HG03469 (cell line): ENCODE measurements around the gene GTF3C5.
"Not testable (repeated sequence)": the region's sequence is repeated elsewhere in the genome, so short reads cannot be mapped to it uniquely, and the experiment has no call there.

Experiments
- ATAC-seq: cut with Tn5 transposase; IDR thresholded peaks from one replicate; pipeline ENCODE4 v1.9.1; 2021; ENCODE audit warnings: mild to moderate bottlenecking, moderate library complexity, moderate number of reproducible peaks; ENCODE audit not compliant: unreplicated experiment

GTF3C5 gene

GRCh38 chr9:133054194-133054890 is 23.5 kb downstream of the GTF3C5 start:
- ATAC-seq = no peak

- ATAC-seq = no peak
Measured at GRCh38 chr9:133054966-133055365, 24.2 kb downstream of the GTF3C5 start.

GRCh38 chr9:133055788-133056420 is 25.1 kb downstream of the GTF3C5 start:
- ATAC-seq = no peak

- ATAC-seq = no peak
Measured at GRCh38 chr9:133056533-133056932, 25.7 kb downstream of the GTF3C5 start.

- ATAC-seq = no peak
Measured at GRCh38 chr9:133057006-133057405, 26.2 kb downstream of the GTF3C5 start.

- no peak for ATAC-seq
Measured at GRCh38 chr9:133057553-133057952, 26.8 kb downstream of the GTF3C5 start.

- ATAC-seq = no peak
Measured at GRCh38 chr9:133058071-133058470, 27.3 kb downstream of the GTF3C5 start.

- ATAC-seq = no peak
Measured at GRCh38 chr9:133058550-133059320, 27.9 kb downstream of the GTF3C5 start.

- no peak for ATAC-seq
Measured at GRCh38 chr9:133059623-133060022, 28.8 kb downstream of the GTF3C5 start.

GRCh38 chr9:133060417-133060841 is 29.6 kb downstream of the GTF3C5 start:
- ATAC-seq = no peak

GRCh38 chr9:133061019-133061763 is 30.4 kb downstream of the GTF3C5 start:
- not testable (repeated sequence) for ATAC-seq

GRCh38 chr9:133061764-133062145 is 31.0 kb downstream of the GTF3C5 start, which contains the start of gene CEL:
Gene CEL, plus strand, starts transcription at chr9:133061981. Its CDS starts 22 bp downstream, at chr9:133062003.
- ATAC-seq = not testable (repeated sequence)

- ATAC-seq = not testable (repeated sequence)
Measured at GRCh38 chr9:133062569-133062968, 31.8 kb downstream of the GTF3C5 start.

GRCh38 chr9:133063159-133063499 is 32.3 kb downstream of the GTF3C5 start:
- no peak for ATAC-seq

- ATAC-seq = no peak
Measured at GRCh38 chr9:133063500-133064231, 32.9 kb downstream of the GTF3C5 start.

- no peak for ATAC-seq
Measured at GRCh38 chr9:133064241-133065069, 33.7 kb downstream of the GTF3C5 start.

GRCh38 chr9:133065070-133065388 is 34.2 kb downstream of the GTF3C5 start:
- no peak for ATAC-seq

GRCh38 chr9:133066181-133066983 is 35.6 kb downstream of the GTF3C5 start:
- no peak for ATAC-seq

GRCh38 chr9:133067006-133067405 is 36.2 kb downstream of the GTF3C5 start:
- ATAC-seq = no peak
